ENCODE data around the gene NFKBIE. TPM values are rescaled to one million over a fixed set of nuclear protein-coding genes. Genes with fewer than 3 reads are reported as not detected.
"Not testable (repeated sequence)": the region's sequence is repeated elsewhere in the genome, so short reads cannot be mapped to it uniquely, and the experiment has no call there.

NFKBIE gene
- total RNA-seq (10 to 100 TPM; 43.0 to 43.1 TPM), total RNA-seq (10.7 to 73.3 (median 30.4) reads per million in 172 experiments)
- polyA plus RNA-seq (2013, experiment 1 of 2): 7.4 TPM
- 7.4 TPM for polyA plus RNA-seq (2013, experiment 2 of 2)

DNA sequence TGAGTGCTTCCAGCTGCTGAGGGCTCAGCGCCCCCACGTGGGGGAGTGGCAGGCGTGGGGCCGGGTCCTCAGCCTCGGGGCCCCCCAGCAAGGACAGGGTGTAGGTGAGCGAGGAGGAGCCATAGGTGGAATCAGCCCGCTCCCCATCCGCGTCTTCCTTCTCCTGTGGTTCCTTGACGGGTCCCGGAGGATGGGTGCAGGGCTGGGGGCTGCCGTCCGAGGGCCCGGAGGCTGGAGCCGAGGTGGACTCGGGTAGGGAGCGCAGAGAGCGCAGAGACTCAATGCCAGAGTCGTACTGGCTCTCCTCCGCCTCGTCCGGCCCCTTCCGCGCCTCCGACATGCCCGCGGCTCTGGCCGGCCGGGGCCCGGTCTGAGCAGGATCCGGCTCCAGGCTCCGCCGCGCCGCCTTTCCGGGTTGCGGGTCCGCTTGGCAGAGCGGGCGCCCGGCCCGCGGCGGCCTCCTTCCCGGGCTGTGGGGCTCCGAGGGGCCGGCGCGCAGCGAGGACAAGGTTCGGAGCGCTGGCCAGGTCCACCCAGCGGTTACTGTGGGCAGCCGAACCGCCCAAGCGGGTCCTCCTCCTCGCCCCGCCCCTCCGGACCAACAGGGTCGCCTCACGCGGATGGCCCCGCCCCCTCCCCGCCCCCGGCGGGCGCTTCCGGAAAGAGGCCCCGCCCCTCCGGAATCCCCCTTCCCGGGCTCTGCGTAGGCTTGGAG lies at the start of gene NFKBIE:
NFKBIE (minus strand) TSS at position 545 of the 715 bp plus-strand sequence; CDS start at position 340, 205 bp downstream.
- no peaks in the 10 kb centered on the region for H3K9me3 Mint-ChIP-seq
- intact Hi-C loops (cut with DNase I, micrococcal nuclease): loop anchor here (1.0 to 10.0 kb wide), 7 partner anchors 9 to 690 kb away; partner anchors contain the start of genes HSP90AB1 (in 2 of the 2), CDC5L (in 1 of the 2), POLH (in 1 of the 2) and XPO5 (in 1 of the 2)
- Histone ChIP-seq H3K4me1 (ENCODE audit: insufficient read depth, low read length) (peaks cover 51% of the 10 kb centered on the region), H3K27me3 (ENCODE audit: control insufficient read depth in 1 of 2, insufficient read depth in 2 of 2, low read length in 2 of 2) (peaks cover 16 to 21% of the 10 kb centered on the region in 2 experiments), H3K9me3 (ENCODE audit: control insufficient read depth in 1 of 2, insufficient read depth in 1 of 2, low read length in 2 of 2) (no peaks in the 10 kb centered on the region), H3K36me3 (ENCODE audit: insufficient read depth, low read length) (peaks cover 22% of the 10 kb centered on the region), H3K4me3 (ENCODE audit: low read length) (peak within 1 kb of the TSS; percentile 99), H3K27ac (ENCODE audit: low read depth in 1 of 2, low read length in 2 of 2) (peak within 1 kb of the TSS; percentile 93)
- H3K36me3 Mint-ChIP-seq (ENCODE audit: low read depth): peaks cover 32% of the 10 kb centered on the region
- H3K4me1 Mint-ChIP-seq (ENCODE audit: low read depth): peaks cover 62% of the 10 kb centered on the region
- H3K27me3 Mint-ChIP-seq: peaks cover 22% of the 10 kb centered on the region
- H3K27ac Mint-ChIP-seq: peak within 1 kb of the TSS; percentile 84
- DNase-seq: peak; percentile 87 to 97 (median 94)
- TF ChIP-seq, protein P1, sequence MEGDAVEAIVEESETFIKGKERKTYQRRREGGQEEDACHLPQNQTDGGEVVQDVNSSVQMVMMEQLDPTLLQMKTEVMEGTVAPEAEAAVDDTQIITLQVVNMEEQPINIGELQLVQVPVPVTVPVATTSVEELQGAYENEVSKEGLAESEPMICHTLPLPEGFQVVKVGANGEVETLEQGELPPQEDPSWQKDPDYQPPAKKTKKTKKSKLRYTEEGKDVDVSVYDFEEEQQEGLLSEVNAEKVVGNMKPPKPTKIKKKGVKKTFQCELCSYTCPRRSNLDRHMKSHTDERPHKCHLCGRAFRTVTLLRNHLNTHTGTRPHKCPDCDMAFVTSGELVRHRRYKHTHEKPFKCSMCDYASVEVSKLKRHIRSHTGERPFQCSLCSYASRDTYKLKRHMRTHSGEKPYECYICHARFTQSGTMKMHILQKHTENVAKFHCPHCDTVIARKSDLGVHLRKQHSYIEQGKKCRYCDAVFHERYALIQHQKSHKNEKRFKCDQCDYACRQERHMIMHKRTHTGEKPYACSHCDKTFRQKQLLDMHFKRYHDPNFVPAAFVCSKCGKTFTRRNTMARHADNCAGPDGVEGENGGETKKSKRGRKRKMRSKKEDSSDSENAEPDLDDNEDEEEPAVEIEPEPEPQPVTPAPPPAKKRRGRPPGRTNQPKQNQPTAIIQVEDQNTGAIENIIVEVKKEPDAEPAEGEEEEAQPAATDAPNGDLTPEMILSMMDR (IDR thresholded peaks at IDR 0.05): peak; percentile 67
- H3K4me3 Mint-ChIP-seq: peak within 1 kb of the TSS; percentile 97
- peak; percentile 79 for ATAC-seq (ENCODE audit: poor library complexity)
- ChIA-PET POLR2A (interaction anchor here (1.0 to 2.0 kb wide), 6 partner anchors 9 to 48 kb away, joined by 4 to 35 read pairs (median 6); partner anchors contain the start of genes AARS2 and HSP90AB1), CTCF (interaction anchor here (0.7 to 1.5 kb wide), 8 partner anchors 9 to 92 kb away, joined by 3 to 9 read pairs (median 4); partner anchors contain the start of genes AARS2, HSP90AB1 and SLC29A1)

DNA sequence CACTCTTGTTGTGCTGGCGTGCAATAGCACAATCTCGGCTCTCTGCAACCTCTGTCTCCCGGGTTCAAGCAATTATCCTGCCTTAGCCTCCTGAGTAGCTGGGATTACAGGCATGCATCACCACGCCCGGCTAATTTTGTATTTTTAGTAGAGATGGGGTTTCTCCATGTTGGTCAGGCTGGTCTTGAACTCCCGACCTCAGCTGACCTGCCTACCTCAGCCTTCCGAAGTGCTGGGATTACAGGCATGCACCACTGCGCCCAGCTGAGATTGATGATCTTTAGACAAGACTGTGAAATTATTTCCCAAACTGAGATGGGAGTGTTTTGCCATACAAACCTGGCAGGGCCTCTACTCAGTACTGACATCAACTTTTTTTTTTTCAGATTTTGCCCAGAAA lies 49.3 kb upstream of the NFKBIE start:
- Histone ChIP-seq H3K4me1 (ENCODE audit: insufficient read depth, low read length) (peaks cover 13% of the 10 kb centered on the region), H3K36me3 (ENCODE audit: insufficient read depth, low read length) (peaks cover 25% of the 10 kb centered on the region)
- H3K4me3 ChIP-seq (ENCODE audit: low read length); H3K27ac ChIP-seq (ENCODE audit: low read depth in 1 of 2, low read length in 2 of 2); H3K27me3 Mint-ChIP-seq; DNase-seq; H3K9me3 Mint-ChIP-seq; ATAC-seq (ENCODE audit: poor library complexity); H3K27me3 ChIP-seq (ENCODE audit: control insufficient read depth in 1 of 2, insufficient read depth in 2 of 2, low read length in 2 of 2); intact Hi-C loops (cut with DNase I, micrococcal nuclease); H3K9me3 ChIP-seq (ENCODE audit: control insufficient read depth in 1 of 2, insufficient read depth in 1 of 2, low read length in 2 of 2); H3K27ac Mint-ChIP-seq: not testable (repeated sequence)
- ChIA-PET POLR2A (interaction anchor here (0.9 to 2.3 kb wide), 2 partner anchors 17 to 68 kb away, joined by 3 to 18 read pairs; partner anchors contain the start of gene HSP90AB1), CTCF (interaction anchor here (1.3 to 2.5 kb wide), 2 partner anchors 47 to 58 kb away, joined by 6 to 9 read pairs; partner anchors contain the start of gene SLC35B2)
- H3K4me3 Mint-ChIP-seq: peak overlapping the region; percentile 46
- H3K36me3 Mint-ChIP-seq (ENCODE audit: low read depth): peaks cover 33% of the 10 kb centered on the region
- H3K4me1 Mint-ChIP-seq (ENCODE audit: low read depth): peaks cover 27% of the 10 kb centered on the region

- ChIA-PET CTCF (interaction anchor here (0.6 to 2.5 kb wide), 23 partner anchors 8 to 1088 kb away, joined by 3 to 25 read pairs (median 4); partner anchors contain the start of genes CDC5L, GTPBP2, HSP90AB1 and SLC29A1), POLR2A (interaction anchor here (1.0 to 2.3 kb wide), 7 partner anchors 11 to 74 kb away, joined by 3 to 18 read pairs (median 6); partner anchors contain the start of genes CDC5L, HSP90AB1 and SLC35B2)
- Histone ChIP-seq H3K36me3 (ENCODE audit: insufficient read depth, low read length) (peaks cover 35% of the 10 kb centered on the region), H3K4me3 (ENCODE audit: low read length) (peak within 1 kb of the TSS; percentile 87), H3K9me3 (ENCODE audit: control insufficient read depth in 1 of 2, insufficient read depth in 1 of 2, low read length in 2 of 2) (no peaks in the 10 kb centered on the region), H3K4me1 (ENCODE audit: insufficient read depth, low read length) (peaks cover 13% of the 10 kb centered on the region), H3K27me3 (ENCODE audit: control insufficient read depth in 1 of 2, insufficient read depth in 2 of 2, low read length in 2 of 2) (no peaks in the 10 kb centered on the region), H3K27ac (ENCODE audit: low read depth in 1 of 2, low read length in 2 of 2) (peak within 1 kb of the TSS; percentile 80 to 83)
- Mint-ChIP-seq H3K4me3 (peak within 1 kb of the TSS; percentile 97), H3K27me3 (no peaks in the 10 kb centered on the region), H3K36me3 (ENCODE audit: low read depth) (peaks cover 45% of the 10 kb centered on the region), H3K4me1 (ENCODE audit: low read depth) (peaks cover 28% of the 10 kb centered on the region), H3K27ac (peak within 1 kb of the TSS; percentile 91), H3K9me3 (no peaks in the 10 kb centered on the region)
- TF ChIP-seq, protein P1 (IDR thresholded peaks at IDR 0.05): peak; percentile 97
- intact Hi-C loops (cut with DNase I, micrococcal nuclease): loop anchor here in 1 of 2 experiments (1.0 to 2.0 kb wide), 3 partner anchors 46 to 186 kb away; partner anchors contain the start of genes CDC5L, MRPL14 and TMEM63B
- DNase-seq: peak; percentile 84 to 97 (median 92)
- peak; percentile 90 for ATAC-seq (ENCODE audit: poor library complexity)
Observed at GRCh38 chr6:44312901-44313788, 47.8 kb upstream of the NFKBIE start, which contains the start of gene AARS2. Gene AARS2 (minus strand): TSS chr6:44313347. CDS start chr6:44313323, 24 bp downstream.
